ENCODE measurements around the gene PTRHD1. TPM values are rescaled to one million over a fixed set of nuclear protein-coding genes. Genes with fewer than 3 reads are reported as not detected.

The PTRHD1 gene
- total and polyA plus RNA-seq, 10 of the 15 experiments (the other 5 are each of a cell fraction or from before 2014, with no cell fraction given) = 15.9 to 64.2 (median 45.0) TPM

DNA sequence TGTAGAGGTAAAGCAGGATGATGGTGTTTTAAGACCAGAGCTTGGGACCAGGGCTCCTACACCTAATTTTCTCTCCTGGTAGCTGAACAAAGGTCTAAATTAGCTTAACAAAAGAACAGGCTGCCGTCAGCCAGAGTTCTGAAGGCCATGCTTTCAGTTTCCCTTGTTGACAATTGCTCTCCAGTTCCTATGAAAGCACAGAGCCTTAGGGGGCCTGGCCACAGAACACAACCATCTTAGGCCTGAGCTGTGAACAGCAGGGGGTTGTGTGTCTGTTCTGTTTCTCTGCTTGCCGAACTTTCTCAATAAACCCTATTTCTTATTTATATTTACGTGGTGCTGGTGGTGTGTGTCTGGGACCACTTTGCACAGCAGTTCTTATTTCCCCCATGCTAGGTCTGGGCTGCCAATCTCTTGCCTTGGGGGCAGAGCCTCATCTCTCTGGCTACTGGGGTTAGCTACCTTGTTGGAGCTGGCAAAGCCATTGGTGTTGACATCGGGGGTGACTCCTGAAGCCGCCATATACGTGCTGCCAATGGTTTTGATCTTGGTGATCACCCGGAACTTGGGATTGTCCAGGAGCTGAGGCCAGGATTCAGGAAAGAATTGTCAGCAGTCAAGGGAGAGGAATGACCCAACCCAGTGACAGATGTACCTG lies 29.0 kb upstream of the PTRHD1 start:
- SMC1A ChIA-PET (ENCODE audit: uncharacterized antibody, unreplicated experiment) = interaction anchor here (1.1 kb wide), 1 partner anchor 400 kb away, joined by 5 read pairs; no protein-coding TSS in a partner anchor
- TF ChIP-seq MYB (IDR thresholded peaks at IDR 0.05; ENCODE audit: borderline replicate concordance, low read depth, low read length) (no peak), POLR2A (IDR thresholded peaks at IDR 0.05; ENCODE audit: low read depth, low read length) (peak; percentile 10; the same call in 1 of the 2 replicates)
- in situ Hi-C loops (cut with MboI) = no loop called here
- no peak for DNase-seq (ENCODE audit: low read depth, low spot score)
- no peaks in the 10 kb centered on the region for H4K20me1 ChIP-seq (ENCODE audit: control insufficient read depth, insufficient read depth)
- POLR2A ChIA-PET = no interaction called here
- CTCF ChIA-PET = interaction anchor here (0.7 to 1.2 kb wide), 4 partner anchors 10 to 400 kb away, joined by 3 to 4 read pairs (median 3); no protein-coding TSS in a partner anchor
- no peak overlapping the region for H2AFZ ChIP-seq (ENCODE audit: control insufficient read depth, low read depth, low read length)
- ATAC-seq = no peak
- H3K9me3 ChIP-seq (replicated peaks; ENCODE audit: control insufficient read depth, insufficient read depth, low read length) = no peaks in the 10 kb centered on the region
- no TSS peak for BruUV-seq (replicated peaks)
- no peak overlapping the region for H3K27ac ChIP-seq (ENCODE audit: control insufficient read depth, insufficient read depth)
- RAD21 ChIA-PET (ENCODE audit: unreplicated experiment) = no interaction called here
- H3K4me3 ChIP-seq = no peak overlapping the region
- H3K9ac ChIP-seq (ENCODE audit: control insufficient read depth, insufficient read depth, low read length) = no peak overlapping the region
- 89% methylated on average over 7 of the region's 7 CpGs for WGBS (ENCODE audit: insufficient coverage, insufficient replicate concordance, low lambda C conversion rate, missing lambda C conversion rate)
- H3K27me3 ChIP-seq (replicated peaks in 1 of 2; ENCODE audit: control insufficient read depth in 2 of 2, insufficient read depth in 2 of 2, low read length in 1 of 2) = no peaks in the 10 kb centered on the region
- H3K4me2 ChIP-seq (ENCODE audit: control insufficient read depth, insufficient read depth) = no peak overlapping the region
- H3K79me2 ChIP-seq (ENCODE audit: control insufficient read depth, insufficient read depth, low read length) = no peaks in the 10 kb centered on the region
- H3K36me3 ChIP-seq (ENCODE audit: control insufficient read depth in 2 of 2, insufficient read depth in 2 of 2, low read length in 1 of 2) = peaks cover 34 to 37% of the 10 kb centered on the region in 2 experiments
- intact Hi-C loops (cut with micrococcal nuclease; ENCODE audit: unreplicated experiment) = loop anchor here (10.0 kb wide), 1 partner anchor 313 kb away; no protein-coding TSS in a partner anchor
- no peaks in the 10 kb centered on the region; the same call in 1 of the 2 replicates for H3K4me1 ChIP-seq (ENCODE audit: control insufficient read depth, insufficient read depth, low read length)
- no peak for FAIRE-seq

DNA sequence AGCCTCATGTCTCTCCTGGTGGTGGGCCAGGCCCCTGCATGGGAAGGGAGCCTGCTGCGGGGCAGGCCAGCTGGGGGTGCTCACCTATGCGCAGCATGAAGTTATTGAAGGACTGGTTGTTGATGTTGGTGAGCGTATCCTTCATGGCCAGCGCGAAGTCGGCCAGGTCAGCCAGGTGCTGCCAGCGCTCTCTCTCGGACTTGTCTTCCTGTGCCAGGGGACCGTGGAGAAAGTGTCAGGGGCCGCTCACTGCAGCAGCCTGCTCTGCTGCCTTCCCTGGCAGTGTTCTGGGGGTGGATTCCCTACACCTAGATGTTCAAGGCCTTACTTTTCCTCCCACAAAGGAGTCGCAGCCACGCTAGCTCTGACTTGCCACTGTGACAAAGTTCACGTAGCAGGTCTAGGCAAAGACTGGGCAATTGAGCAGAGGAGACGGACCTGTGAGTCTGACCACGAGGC lies 28.3 kb upstream of the PTRHD1 start:
- no peaks in the 10 kb centered on the region; the same call in 1 of the 2 replicates for H3K4me1 ChIP-seq (ENCODE audit: control insufficient read depth, insufficient read depth, low read length)
- POLR2A ChIA-PET = no interaction called here
- no peak overlapping the region for H3K4me2 ChIP-seq (ENCODE audit: control insufficient read depth, insufficient read depth)
- RAD21 ChIA-PET (ENCODE audit: unreplicated experiment) = no interaction called here
- ATAC-seq (no peak), DNase-seq (ENCODE audit: low read depth, low spot score) (no peak), FAIRE-seq (no peak)
- H3K27me3 ChIP-seq (replicated peaks in 1 of 2; ENCODE audit: control insufficient read depth in 2 of 2, insufficient read depth in 2 of 2, low read length in 1 of 2) = no peaks in the 10 kb centered on the region
- H3K79me2 ChIP-seq (ENCODE audit: control insufficient read depth, insufficient read depth, low read length) = no peaks in the 10 kb centered on the region
- no peak overlapping the region for H2AFZ ChIP-seq (ENCODE audit: control insufficient read depth, low read depth, low read length)
- no peak overlapping the region for H3K9ac ChIP-seq (ENCODE audit: control insufficient read depth, insufficient read depth, low read length)
- no peak overlapping the region for H3K27ac ChIP-seq (ENCODE audit: control insufficient read depth, insufficient read depth)
- H4K20me1 ChIP-seq (ENCODE audit: control insufficient read depth, insufficient read depth) = no peaks in the 10 kb centered on the region
- H3K9me3 ChIP-seq (replicated peaks; ENCODE audit: control insufficient read depth, insufficient read depth, low read length) = no peaks in the 10 kb centered on the region
- SMC1A ChIA-PET (ENCODE audit: uncharacterized antibody, unreplicated experiment) = interaction anchor here (1.1 kb wide), 2 partner anchors 12 to 400 kb away, joined by 3 to 5 read pairs; no protein-coding TSS in a partner anchor
- TF ChIP-seq SUZ12 (IDR thresholded peaks at IDR 0.05; ENCODE audit: unreplicated experiment) (no peak), POLR2A (IDR thresholded peaks at IDR 0.05; ENCODE audit: low read depth, low read length) (peak; percentile 8), MTA2 (IDR thresholded peaks at IDR 0.05; ENCODE audit: low read depth) (no peak)
- H3K4me3 ChIP-seq = no peak overlapping the region
- CTCF ChIA-PET = interaction anchor here (1.2 kb wide), 1 partner anchor 208 kb away, joined by 4 read pairs; no protein-coding TSS in a partner anchor
- WGBS (ENCODE audit: insufficient coverage, insufficient replicate concordance, low lambda C conversion rate, missing lambda C conversion rate) = 96% methylated on average over 15 of the region's 15 CpGs
- peaks cover 38% of the 10 kb centered on the region in 2 experiments for H3K36me3 ChIP-seq (ENCODE audit: control insufficient read depth in 2 of 2, insufficient read depth in 2 of 2, low read length in 1 of 2)
- intact Hi-C loops (cut with micrococcal nuclease; ENCODE audit: unreplicated experiment) = loop anchor here (10.0 kb wide), 1 partner anchor 313 kb away; no protein-coding TSS in a partner anchor
- BruUV-seq (replicated peaks) = no TSS peak
- in situ Hi-C loops (cut with MboI) = no loop called here
